ENCODE results near the gene FBXO31.

FBXO31 gene

DNA sequence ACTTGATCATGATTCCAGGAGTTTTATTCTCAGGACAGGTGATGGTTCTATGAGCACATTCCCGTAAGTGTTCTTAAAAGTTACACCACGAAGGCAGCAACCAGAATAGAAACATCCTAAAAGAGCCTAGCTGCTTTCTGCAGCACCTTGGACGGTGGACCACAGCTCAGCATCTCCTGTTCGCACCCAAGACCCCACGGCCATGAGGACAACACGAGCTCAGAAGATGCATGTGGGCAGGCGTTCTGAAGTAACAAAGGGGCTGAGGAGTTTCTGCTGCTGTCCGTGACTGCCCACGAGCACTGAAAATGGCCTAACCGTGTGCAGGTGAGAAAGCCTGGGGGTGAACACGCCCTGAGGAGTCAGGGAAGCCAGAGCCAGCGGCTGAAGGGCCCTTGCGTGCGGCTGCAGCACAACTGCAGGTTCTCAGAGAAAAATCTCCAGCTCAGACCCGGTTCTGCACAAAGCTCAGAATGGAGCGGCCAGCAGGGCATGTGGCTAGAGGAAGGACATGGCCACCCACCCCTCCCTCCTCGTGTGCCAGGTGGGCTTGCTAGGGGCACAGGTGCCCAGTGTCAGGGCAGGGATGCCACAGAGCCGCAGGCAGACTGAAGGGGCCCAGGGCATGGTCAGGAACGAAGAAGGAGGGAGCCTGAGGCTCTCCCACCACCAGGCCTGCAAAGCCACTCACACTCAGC, 55.6 kb downstream of the FBXO31 start:
- DNase-seq (ENCODE audit: low read depth): no peak

DNA sequence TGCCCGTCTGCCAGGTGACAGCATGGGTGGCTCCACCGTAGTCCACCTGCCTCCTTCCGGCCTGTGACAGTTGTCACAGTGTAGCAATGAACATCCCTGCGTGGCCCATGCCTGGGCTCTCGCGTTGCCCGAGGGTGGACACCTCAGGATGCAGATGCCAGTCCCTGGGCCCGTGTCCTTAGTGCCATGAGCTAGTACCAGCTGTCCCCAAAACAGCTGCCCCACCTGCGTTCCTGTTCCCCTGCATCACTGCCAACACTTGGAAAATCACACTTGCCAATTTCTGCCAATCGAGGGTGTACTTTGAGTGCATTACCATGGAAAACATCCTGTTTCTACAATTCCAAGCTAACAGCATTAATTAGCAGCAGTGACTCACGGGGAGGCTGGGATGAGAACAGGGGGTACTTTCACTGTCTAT, 57.4 kb downstream of the FBXO31 start:
- no peak for DNase-seq (ENCODE audit: low read depth)

DNA sequence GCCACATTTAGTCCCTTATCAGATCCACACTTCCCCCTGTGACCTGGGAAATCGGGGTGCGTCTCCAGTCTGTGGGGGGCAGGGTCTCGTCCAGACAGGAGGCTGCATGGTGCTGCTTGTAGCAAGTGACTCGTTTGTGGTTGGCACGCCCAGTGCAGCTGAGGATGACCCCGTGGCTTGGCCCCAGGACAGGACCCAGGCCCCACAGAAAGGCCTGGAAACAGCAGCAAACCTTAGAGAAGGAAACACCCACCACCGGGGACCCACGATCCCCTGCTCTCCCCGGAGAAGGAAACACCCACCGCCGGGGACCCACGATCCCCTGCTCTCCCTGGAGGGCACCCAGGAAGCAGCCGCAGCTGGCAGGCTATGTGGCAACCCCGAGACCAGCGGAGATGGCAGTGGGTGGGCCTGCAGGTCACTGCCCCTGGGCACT, 58.1 kb downstream of the FBXO31 start:
- DNase-seq (ENCODE audit: low read depth): peak; percentile 14

DNA sequence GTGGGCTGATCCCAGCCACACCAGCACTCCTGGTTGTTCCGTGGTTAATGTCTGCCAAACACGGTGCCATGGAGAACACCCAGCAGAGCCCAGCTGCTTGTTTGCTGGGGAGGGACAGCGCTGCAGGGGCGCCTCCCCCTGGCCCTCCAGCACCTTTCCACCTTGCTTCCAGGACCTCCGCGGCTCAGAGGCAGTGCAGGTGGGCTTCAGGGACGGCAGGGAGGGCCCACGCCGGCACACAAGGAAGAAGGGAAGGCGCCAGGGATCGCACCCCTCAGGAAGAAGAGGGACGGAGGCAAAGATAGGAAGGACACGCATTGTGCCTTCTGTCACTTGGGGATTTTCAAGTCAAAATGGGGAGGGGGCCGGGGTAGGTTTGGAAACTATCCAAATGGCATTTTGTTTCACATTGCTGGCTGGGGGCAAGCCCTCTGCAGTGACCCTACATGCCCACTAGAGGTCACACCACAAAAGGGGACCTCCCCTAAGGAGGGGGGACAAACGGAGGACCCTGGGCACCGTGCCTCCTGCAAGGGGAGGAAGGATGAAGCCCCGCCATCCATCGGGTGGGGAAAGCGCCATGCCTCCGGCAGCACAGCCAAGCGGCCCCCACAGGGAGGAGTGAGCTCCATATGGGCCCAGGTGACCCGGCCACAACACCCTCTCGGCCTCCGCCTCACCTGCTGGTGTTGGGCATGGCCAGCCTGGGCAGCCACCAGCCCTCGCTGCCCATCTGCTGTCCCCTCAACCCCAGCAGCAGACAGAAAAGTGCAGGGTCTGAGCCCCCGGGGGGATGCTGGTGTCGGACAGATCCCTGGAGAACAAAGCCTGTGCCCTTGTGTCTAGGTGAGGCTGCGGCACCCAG, 58.9 kb downstream of the FBXO31 start:
- peak; percentile 50 for DNase-seq (ENCODE audit: low read depth)

DNA sequence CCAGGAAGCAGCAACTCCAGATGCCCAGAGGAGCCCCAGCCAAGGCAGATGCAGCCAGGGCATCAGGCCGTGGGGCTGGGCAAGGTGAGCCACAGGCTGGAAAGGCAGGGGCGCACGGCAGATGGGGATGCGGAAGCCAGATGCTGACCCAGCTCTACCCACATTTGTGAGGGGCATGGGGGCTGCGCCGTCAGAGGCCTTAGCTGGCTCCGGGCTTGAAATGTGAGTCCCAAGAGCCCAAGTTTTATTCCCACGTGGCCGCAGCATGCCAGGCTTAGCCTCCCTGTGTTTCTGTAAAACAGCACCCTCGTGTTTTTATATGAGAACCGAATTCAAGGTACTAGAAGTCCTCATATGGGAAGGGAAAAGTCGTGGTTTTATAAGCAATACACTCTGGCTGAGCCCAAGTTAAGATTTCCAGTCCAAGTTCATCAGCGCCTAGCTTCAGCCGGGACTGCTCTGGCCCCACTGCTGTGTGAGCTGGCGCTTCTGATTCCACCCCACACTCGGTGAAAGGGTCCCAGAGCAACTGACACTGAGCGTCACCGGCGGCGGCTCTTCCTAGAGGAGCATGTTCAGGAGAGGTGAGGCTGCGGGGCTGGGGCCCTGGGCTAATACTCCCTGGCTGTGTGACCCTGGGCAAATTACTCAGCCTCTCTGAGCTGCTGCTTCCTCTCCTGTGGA, 59.7 kb downstream of the FBXO31 start:
- DNase-seq (ENCODE audit: low read depth): no peak

DNA sequence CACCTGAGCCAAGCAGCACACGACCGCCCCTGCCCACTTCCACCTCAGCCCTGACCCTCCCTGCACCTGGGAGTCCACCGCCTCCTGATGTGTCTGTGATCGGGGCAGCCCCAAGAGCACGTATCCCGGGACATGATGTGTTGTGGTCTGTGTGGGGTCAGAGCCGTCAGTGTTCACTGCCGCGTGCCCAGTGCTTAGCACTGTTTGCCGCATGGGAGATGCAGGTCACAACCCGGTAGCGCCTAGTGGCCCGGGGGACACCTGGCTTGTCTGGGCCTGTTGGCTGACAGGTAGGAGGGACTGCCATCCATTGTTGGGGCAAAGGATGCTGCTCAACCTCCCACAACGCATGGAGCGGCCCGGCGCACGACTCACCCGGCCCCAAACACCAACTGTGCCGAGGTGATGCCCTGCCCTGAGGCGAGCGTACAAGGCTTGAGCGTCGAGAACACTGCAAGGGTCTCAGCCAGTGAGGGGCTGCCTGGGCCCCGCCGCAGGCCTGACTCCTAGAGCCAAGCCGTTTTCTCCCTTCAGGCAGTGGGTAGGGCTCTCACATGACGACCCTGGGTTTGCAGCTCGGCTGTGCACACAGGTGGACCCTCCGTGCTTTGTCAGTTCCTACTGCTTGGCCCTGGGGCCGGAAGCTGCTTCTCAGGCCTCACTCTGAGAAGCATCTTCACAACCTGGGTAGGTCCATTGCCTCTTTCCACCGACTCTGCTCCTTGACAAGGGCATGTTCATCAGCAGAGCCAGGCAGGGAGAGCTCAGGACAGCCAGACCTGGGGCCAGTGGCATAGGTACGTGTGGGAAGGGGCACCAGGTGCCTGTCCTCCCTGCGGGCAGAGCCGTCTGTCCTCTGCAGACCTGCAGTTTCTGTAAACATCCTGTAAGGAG, 60.5 kb downstream of the FBXO31 start:
- DNase-seq (ENCODE audit: low read depth): no peak

DNA sequence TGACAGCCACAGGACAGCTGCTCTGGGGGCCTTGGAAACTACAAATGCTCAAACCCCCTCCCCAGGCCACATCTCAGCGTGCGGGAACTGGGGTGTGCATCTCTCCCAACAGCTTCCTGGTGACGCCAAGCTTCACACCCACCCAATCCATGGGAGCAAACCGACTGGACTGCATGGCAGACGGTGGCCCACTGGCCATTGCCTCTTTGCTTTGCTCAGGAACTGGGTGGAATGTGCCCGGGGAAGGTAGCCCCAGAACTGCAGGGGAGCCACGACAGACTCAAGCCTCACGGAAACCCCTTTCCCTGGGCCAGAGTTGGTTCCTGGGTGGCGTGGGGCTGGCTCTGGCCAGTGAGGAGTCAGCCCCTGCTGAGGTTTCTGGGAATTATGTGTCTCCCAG, 61.2 kb downstream of the FBXO31 start:
- DNase-seq (ENCODE audit: low read depth): no peak

DNA sequence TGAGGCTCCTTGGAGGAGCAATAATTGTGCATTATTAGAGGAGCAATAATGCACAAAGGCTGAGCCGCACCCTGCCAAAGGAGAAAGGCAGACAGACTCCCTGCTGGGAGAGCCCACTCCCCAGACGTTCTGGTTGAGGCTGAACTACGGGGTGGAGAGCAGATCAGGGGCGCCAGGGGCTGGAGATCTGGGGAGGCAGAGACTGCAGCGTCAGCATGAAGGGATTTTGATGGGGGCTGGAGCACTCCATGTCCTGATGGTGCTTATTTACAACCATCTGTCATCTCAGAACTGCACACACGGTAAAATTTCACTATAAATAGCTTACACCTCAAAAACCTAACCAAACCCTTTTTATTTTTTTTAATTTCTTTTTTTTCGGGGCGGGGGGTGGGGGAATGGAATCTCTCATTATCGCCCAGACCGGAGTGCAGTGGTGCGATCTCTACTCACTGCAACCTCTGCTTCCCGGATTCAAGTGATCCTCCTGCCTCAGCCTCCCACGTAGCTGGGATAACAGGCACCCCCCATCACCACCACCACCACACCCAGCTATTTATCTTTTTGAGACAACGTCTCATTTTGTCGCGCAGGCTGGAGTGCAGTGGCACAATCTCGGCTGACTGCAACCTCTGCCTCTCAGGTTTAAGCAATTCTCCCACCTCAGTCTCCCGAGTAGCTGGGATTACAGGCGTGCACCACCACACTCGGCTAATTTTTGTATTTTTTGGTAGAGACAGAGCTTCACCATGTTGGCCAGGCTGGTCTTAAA, 62.1 kb downstream of the FBXO31 start:
- no peak for DNase-seq (ENCODE audit: low read depth)

DNA sequence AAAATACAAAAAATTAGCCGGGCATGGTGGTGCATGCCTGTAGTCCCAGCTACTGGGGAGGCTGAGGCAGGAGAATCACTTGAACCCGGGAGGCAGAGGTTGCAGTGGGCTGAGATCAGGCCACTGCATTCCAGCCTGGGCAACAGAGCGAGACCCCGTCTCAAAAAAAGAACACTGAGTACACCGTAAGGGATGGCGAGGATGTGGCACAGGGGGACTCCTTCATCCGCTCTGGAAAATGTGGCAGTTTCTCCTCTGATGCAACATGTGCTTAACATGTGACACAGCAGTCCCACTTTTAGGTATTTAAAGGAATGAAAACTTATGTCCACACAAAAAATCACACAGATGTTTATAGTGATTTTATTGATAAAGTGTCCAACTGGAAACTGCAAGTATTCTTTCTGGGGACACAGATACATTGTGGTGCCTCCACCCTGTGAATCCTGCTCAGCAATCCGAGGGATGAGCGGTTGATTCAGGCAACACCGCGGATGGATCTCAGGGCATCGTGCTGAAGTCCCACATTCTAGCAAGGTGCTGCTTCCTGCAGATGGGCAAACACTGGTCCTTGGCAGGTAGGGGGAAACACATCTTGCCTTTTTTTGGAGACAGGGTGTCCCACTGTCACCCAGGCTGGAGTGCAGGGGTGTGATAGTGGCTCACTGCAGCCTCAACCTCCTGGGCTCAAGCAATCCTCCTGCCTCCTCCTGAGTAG, 62.9 kb downstream of the FBXO31 start:
- no peak for DNase-seq (ENCODE audit: low read depth)

DNA sequence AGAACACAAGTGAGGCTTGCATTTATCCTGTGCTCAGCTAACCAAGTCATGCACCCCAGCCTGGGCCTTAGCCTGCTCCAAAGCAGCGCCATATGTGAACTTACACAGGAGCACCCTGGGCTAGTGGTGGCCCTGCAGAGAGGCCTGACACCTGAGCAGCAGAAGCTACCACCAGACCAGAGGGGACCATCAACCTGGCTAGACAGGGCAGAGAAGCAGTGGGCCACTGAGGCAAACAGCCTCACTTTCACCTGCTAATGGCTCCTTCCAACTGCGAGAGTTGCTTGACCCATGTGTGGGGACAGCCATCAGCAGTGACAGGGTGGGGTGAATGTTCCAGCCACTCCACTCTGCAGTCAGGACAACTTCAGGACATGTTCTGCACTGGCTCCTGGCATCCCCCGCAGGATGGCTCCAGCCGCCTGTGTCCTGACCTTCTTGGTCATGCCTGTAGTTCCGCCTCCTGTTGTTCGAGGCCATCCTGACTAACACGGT, 63.5 kb downstream of the FBXO31 start:
- no peak for DNase-seq (ENCODE audit: low read depth)

DNA sequence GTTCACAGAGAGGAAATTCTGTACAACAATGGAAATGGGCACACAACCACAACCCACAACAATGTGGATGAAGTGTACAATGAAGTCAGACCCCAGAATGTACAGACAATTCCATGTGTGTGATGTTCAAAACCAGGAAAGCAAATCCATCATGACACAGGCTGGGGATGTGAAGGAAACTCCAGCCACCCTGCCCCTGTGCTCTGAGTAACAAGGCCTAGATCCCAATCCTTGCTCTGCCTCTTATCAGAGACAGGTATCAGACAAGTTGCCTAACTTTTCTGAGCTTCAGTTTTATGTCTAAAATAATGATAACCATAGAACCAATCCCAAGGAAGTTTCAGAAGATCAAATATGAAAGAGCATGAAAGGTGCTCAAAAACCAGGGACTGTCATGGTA, 64.6 kb downstream of the FBXO31 start:
- DNase-seq (ENCODE audit: low read depth): no peak

DNA sequence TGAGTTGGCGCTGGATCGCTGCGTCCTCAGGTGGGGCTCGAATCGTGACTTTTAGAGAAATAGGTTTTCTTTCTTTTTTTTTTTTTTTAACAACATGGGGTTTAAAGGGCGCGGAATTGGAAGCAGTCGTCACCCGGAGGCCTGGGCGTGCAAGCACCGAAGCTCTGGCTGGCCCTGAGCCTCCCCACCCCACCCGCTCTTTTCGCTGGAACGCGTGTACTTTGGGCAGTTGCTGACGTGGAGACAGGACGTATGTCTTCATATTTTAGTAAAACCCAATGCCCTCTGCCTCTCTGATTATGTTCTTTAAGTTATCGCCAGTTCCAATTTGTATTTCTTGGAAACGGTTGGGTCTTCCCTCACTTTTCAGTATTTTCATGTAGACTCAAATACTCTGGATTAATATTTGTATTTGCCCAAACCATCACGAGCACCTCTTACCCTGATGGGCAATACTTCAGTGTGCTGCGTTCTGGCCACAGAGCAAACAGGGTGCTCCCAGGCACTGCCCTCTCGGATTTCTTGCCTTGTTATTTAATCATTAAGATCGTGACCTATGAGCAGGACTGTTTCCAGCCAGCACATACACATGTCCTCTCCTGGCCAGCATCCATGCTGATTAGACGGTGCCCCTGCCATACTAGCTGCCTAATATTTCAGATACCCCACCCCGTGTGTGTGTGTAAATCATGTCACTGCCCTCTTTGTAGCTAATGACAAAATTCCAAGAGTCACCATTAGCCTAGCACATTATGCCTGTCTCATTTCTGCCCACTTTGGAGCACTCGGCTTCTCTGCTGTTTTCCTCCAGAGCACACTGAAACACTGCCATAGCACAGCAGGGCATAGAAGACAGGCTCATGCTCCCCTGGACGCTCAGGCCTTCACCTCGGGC, 65.6 kb downstream of the FBXO31 start:
- peak; percentile 70 for DNase-seq (ENCODE audit: low read depth)

DNA sequence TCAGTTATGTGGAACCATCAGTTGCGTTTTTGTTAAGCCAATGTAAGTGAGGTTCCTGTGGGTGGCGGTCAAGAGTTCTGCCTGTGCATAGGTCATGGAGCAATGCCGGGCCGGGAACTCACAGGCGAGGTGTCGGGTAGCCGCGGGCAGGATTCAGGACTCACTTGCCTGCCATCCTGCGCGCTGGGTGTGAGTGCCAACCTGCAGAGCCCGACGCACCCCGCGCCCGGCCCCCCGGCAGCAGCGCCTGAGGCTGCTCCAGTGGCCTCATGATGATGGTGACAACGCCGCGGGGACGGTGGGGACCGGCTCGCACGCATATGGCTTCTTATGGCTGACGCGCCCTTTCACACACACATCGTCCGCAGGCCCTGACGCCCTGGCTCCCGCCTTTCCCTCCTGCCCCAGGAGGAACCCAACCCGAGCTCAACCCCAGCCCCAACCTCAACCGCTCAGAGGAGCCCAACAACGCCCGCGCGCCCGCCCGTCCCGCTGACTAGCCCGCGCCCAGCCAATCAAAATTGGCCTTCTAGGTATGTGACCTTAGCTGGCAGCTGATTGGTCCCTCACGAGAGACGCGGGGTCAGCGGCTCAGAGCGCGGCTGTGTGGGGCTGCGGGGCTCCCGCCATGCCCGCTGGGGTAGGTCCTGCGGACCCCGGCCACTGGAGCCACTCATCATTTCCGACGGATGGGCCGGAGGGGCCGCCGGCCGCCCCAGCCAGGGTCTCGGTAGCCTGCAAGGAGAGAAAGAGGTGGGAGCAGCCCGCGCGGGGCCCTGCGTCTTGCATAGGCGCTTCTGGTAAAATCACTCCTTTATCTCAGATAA, 66.4 kb downstream of the FBXO31 start, which contains the start of gene C16orf95:
C16orf95 (minus strand) TSS at position 470 of the 827 bp plus-strand sequence; CDS start at position 320, 150 bp downstream.
- DNase-seq (ENCODE audit: low read depth): peak; percentile 97

DNA sequence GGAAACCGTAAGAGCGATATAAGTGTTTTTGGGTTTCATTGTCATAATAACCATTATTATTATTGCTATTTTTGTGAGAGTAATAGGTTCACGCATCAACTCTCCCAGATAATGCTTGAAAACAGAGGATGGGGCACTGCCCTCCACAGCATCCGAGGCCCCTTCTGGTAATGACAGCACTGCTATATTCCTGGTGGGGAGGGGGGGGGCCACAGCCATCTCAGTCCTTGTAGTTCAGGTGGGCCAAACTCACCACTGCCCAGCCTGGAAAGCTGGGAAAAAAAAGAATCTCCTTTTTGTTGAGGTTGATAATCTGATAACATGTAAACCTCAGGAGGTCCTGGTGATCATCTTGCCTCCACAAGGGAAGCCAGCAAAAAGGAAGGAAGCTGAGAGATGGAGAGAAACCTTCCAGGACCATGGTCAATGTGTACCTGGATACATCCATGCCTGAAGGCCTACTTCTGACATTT, 67.1 kb downstream of the FBXO31 start:
- no peak for DNase-seq (ENCODE audit: low read depth)

DNA sequence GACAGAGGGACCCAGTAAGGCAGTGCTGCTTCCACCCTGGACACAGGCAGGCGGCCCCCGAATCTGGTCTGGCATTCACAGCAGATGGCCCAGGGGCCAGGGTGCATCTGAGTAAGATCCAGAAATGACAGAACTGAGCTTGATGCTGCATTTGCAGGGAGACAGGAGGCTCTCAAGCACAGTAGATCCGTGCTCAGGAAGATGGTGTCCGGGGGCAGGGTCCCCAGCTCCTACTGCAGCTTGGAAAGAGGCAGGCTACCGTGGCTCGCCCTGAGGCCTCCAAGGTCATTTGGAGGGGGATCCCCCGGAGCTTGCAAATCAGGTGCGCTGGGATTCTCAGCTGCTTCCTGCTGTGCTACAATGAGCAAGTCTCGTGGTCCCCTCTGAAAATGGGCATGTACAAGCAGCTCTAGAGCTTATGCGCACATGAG, 68.6 kb downstream of the FBXO31 start:
- no peak for DNase-seq (ENCODE audit: low read depth)

DNA sequence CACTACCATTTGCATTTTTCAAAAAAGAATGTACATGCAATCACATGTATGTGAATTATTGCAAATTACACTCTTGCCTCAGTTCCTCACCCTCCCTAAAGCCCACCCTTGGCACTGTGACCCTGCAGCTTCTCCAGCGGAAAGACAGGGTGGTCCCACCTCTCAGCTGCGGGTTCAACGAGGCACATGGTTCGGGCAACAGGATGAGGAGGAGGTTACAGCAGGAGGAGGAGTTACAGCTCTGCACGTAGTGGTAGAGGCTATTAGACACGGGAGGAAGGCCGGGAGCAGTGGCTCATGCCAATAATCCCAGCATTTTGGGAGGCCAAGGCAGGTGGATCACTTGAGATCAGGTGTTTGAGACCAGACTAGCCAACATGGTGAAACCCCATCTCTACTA, 71.6 kb downstream of the FBXO31 start:
- no peak for DNase-seq (ENCODE audit: low read depth)

DNA sequence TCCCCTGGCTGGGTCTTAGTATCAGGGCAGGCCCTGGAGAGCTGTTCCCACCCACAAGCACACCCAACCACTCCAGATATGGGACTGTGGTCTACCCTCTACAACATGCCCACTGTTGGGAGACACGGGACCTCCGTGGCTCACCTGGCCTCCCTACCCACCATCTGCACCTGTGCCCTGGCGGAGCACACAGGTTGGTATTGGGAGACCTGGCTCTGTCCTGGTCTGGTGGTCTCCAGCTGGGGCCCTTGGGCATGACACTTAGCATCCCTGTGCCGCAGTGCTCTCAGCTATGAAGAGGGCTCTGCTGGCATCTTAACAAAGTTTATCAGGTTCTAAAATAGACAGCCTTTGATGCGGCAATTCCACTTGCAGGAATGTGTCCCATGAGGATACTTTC, 72.2 kb downstream of the FBXO31 start:
- no peak for DNase-seq (ENCODE audit: low read depth)

DNA sequence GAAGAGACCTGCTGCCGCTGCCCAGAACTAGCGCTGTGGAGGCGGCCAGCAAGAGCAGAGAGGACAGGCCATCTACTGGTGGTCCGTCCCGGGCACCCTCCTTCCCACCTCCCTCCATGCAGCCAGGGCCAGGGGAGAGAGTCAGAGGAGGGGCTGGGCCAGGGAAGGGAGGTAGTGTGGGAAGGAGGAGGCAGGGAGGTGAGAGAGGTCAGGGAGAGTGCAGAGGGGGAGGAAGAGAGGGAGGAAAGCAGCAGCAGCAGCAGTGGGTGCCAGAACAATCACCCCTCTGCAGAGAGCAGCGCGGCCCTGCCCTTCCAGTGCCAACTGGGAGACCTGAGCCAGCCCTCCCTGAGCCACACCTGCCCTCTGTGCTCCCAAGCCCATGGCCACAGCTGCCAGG, 73.0 kb downstream of the FBXO31 start:
- DNase-seq (ENCODE audit: low read depth): no peak

Measured in ELR (cell line).